GM21528 (cell line): ENCODE data around the gene IFIT3.
"Not testable (repeated sequence)": the region's sequence is repeated elsewhere in the genome, so short reads cannot be mapped to it uniquely, and the experiment has no call there.

Source experiments
- ATAC-seq: cut with Tn5 transposase; IDR thresholded peaks from one replicate; pipeline ENCODE4 v1.9.1; 2021; ENCODE audit warnings: mild to moderate bottlenecking, moderate library complexity; ENCODE audit not compliant: unreplicated experiment, low FRiP score

Gene IFIT3, protein sequence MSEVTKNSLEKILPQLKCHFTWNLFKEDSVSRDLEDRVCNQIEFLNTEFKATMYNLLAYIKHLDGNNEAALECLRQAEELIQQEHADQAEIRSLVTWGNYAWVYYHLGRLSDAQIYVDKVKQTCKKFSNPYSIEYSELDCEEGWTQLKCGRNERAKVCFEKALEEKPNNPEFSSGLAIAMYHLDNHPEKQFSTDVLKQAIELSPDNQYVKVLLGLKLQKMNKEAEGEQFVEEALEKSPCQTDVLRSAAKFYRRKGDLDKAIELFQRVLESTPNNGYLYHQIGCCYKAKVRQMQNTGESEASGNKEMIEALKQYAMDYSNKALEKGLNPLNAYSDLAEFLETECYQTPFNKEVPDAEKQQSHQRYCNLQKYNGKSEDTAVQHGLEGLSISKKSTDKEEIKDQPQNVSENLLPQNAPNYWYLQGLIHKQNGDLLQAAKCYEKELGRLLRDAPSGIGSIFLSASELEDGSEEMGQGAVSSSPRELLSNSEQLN

DNA sequence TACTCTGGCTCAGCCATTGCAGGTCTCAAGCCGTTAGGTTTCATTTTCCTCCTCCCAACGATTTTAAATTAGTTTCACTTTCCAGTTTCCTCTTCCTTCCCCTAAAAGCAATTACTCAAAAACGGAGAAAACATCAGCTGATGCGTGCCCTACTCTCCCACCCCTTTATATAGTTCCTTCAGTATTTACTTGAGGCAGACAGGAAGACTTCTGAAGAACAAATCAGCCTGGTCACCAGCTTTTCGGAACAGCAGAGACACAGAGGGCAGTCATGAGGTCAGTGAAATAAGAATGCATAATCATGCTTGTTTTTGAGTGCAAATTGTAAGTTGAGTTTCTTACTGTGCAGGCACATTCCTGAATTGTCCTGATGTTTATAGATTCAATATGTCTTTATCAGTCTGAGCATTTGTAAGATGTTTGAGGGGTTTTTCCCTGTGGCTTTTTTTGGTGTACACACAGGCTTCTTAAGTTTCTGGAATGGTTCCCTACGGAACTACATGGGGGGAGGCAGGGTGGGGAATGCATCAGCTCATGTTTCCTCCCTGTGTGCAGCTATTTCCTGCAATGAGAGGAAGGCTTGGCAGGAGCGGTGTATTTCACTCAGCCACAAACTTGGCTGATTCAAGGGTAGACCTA, at the start of gene IFIT3:
IFIT3 (plus strand) TSS at position 195 of the 639 bp plus-strand sequence; CDS start at position 272, 77 bp downstream.
- peak; percentile 43 for ATAC-seq

GRCh38 chr10:89278034-89278535, 49.7 kb upstream of the IFIT3 start:
- ATAC-seq, result no peak

DNA sequence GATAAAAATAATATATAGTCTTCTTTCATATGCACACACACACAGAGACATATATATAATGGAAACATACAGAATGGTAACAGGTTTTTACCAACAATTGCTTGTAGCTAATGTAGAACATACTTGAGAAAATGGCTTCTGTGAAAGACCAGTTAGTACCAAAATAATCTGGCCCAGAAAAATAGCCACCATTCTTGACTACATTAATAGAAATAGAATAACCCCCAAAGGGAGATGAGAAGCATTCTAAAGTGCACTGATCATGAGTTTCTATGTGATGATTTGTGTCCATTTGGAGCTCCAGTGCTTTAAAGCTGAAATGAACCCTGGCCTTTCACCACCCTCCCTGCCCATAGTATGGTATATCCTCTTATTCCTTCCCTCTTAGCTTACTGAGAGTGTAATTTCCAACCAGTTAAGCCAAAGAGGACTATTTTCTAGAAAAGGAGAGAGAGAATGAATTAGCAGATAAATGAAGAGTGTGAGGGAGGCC, 48.9 kb upstream of the IFIT3 start:
- ATAC-seq, result no peak

GRCh38 chr10:89279421-89279869, 48.4 kb upstream of the IFIT3 start:
- ATAC-seq, result no peak

- ATAC-seq, result no peak
Observed at GRCh38 chr10:89280508-89280907, 47.3 kb upstream of the IFIT3 start.

- ATAC-seq, result no peak
Observed at GRCh38 chr10:89281606-89282395, 46.0 kb upstream of the IFIT3 start.

GRCh38 chr10:89283025-89283935, 44.5 kb upstream of the IFIT3 start:
- no peak for ATAC-seq

DNA sequence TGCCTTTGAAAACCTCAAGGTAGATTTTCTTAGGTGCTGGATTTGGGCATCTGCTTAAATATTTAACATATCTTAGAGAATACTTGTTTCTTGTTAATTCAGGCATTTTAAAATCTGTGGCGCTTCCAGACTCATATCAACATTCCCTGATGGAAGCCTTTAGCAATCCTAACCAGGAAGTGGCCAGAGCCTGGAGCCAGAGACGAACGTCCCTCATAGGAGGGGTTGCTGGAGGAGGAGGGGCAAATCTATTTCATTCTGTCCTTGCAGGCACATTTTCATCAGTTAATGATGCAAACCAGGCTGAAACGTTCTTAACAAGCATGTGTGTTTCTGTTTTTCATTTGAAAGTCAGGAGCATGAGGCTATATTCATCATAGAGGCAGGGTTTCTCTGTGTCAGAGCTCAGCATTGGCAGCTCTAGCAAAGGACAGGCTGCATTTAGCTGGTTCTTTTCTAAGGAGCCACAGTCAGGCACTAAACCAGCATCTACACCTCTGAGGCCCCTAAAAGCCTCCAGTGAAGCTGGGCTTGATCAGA, 43.8 kb upstream of the IFIT3 start:
- no peak for ATAC-seq

DNA sequence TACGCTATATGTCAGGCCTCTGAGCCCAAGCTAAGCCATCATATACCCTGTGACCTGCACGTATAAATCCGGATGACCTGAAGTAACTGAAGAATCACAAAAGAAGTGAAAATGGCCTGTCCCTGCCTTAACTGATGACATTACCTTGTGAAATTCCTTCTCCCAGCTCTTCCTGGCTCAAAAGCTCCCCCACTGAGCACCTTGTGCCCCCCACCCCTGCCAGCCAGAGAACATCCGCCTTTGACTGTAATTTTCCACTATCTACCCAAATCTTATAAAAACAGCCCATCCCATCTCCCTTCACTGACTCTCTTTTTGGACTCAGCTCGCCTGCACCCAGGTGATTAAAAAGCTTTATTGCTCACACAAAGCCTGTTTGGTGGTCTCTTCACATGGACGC, 43.1 kb upstream of the IFIT3 start:
- not testable (repeated sequence) for ATAC-seq

GRCh38 chr10:89285303-89285702, 42.5 kb upstream of the IFIT3 start:
- ATAC-seq, result not testable (repeated sequence)

- ATAC-seq, result no peak
Observed at GRCh38 chr10:89294721-89295239, 33.0 kb upstream of the IFIT3 start.

GRCh38 chr10:89295597-89295996, 32.2 kb upstream of the IFIT3 start:
- no peak for ATAC-seq

DNA sequence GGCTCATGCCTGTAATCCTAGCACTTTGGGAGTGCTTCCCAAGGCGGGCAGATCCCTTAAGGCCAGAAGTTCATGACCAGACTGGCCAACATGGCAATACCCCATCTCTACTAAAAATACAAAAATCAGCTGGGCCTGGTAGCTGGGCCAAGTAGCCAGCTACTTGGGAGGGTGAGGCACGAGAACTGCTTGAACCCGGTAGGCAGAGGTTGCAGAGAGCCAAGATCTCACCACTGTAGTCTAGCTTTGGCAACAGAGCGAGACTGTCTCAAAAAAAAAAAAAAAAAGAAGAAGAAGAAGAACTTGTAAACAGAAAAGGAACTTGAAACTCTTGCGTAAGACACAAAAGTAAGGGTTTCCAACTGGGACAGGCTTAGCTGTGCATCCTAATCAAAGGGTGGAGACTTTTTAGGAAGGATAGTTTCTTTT, 31.6 kb upstream of the IFIT3 start:
- no peak for ATAC-seq

GRCh38 chr10:89297356-89297755, 30.4 kb upstream of the IFIT3 start:
- ATAC-seq, result no peak

DNA sequence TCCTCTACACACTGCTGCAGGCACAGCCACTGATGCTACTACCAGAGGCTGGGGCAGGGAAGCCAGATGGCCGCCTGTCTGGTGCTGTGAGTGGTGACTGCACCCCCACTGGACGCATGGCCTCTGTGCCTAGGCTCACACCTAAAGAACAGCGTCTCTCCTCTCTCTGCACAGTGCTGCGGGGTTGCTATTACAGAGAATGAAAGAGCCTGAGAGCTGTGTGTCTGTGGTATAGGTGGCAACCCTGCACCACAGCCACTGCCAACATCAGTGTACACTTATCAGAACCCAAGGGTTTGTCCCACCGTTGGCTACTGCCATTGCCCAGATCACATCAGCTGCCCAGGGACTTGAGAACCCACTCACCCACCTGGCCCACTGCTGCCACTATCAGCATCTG, 30.0 kb upstream of the IFIT3 start:
- ATAC-seq, result no peak

DNA sequence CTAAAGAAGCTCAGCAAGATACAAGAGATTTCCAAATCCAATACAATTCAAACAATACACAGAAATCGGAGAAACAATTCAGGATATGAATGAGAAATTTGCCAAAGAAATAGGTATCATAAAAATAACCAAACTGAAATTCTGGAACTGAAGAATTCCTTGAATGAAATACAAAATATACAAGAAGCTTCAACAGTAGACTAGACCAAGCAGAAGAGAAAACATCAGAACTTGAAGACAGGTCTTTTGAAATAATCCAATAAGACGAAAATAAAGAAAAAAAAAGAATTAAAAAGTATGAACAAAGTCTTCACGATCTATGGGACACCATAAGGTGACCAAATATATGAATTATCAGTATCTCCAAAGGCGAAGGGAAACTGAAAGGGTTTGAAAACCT, 28.8 kb upstream of the IFIT3 start:
- no peak for ATAC-seq

- ATAC-seq, result peak; percentile 22
Observed at GRCh38 chr10:89301232-89301631, 26.6 kb upstream of the IFIT3 start.

DNA sequence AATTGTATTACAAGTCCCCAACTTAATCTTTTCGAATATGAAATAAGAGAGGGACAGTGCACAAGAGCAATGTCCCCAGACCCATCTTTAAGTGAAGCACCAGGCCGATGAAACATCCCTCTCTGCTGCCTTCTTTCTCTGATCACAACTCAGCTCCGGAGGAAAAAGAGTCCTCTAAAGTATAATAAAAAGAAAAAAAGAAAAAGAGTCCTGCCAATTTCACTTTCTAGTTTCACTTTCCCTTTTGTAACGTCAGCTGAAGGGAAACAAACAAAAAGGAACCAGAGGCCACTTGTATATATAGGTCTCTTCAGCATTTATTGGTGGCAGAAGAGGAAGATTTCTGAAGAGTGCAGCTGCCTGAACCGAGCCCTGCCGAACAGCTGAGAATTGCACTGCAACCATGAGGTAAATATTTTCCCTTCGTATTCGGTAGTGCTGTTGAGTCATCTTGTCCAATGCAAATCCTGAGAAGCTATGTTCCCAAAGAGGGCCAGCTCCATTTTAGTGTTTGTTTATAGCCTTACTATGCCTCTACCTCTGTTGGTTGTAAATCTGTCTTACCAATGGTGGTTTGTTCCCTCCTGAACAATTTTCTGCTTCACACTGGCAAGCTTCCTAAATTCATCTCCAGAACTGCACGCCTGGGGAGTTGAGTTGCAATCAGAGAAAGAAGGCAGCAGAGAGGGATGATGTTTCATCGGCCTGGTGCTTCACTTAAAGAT, 25.9 kb upstream of the IFIT3 start, which contains the start of gene IFIT2:
IFIT2 (plus strand) TSS at position 326 of the 725 bp plus-strand sequence; CDS start at position 404, 78 bp downstream.
- ATAC-seq, result peak; percentile 85
